ENCODE data around the gene OR10H4. TPM values are rescaled to one million over a fixed set of nuclear protein-coding genes. Genes with fewer than 3 reads are reported as not detected.

The OR10H4 gene
- total and polyA plus RNA-seq, 2 of the 13 experiments (the other 11 are each of a cell fraction or from before 2014, with no cell fraction given) = not detected

DNA sequence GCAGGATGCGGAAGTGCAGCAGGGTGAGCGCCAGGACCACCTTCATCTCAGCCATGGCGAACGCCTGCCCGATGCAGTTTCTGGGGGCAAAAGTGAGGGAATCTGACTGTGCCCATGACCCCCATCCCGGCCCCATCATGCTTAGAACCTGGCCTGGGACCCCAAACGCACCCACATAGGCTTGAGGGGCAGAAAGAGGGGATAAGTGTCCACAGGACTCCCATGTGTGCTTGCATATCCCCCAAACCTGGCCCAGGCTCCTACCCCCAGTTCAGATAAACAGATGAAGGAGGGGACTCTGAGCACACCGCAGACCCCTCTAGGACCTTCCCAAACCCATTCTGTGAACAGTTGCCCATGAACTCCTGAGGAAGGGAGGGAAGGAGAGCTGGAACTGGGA, 35.0 kb upstream of the OR10H4 start (continued):
- TF ChIP-seq ZBTB1 (CRISPR knock-in tag; IDR thresholded peaks at IDR 0.05; ENCODE audit: borderline replicate concordance) = no peak
- TF ChIP-seq, protein P1, sequence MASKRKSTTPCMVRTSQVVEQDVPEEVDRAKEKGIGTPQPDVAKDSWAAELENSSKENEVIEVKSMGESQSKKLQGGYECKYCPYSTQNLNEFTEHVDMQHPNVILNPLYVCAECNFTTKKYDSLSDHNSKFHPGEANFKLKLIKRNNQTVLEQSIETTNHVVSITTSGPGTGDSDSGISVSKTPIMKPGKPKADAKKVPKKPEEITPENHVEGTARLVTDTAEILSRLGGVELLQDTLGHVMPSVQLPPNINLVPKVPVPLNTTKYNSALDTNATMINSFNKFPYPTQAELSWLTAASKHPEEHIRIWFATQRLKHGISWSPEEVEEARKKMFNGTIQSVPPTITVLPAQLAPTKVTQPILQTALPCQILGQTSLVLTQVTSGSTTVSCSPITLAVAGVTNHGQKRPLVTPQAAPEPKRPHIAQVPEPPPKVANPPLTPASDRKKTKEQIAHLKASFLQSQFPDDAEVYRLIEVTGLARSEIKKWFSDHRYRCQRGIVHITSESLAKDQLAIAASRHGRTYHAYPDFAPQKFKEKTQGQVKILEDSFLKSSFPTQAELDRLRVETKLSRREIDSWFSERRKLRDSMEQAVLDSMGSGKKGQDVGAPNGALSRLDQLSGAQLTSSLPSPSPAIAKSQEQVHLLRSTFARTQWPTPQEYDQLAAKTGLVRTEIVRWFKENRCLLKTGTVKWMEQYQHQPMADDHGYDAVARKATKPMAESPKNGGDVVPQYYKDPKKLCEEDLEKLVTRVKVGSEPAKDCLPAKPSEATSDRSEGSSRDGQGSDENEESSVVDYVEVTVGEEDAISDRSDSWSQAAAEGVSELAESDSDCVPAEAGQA (IDR thresholded peaks at IDR 0.05; ENCODE audit: low read depth) = no peak
- TF ChIP-seq, protein P1 (CRISPR knock-in tag; IDR thresholded peaks at IDR 0.05; ENCODE audit: borderline replicate concordance) = no peak

DNA sequence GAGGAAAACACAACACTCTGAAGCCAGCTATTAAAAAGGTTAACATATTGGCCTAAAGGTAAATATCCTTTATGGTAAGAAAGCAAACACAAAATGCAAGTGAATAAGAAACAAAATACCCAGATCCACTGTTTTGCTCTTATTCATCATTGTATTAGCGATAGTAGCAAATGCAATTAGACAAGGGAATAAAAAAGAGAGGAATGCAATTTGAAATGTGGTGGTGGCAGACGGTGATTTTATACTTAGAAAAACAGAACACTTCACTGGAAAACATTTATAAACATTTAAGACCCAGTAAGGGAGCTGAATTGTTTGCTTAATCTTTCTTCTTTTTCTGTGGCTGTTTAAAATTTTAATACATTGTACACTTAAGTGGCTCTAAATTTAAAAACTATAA, 33.7 kb upstream of the OR10H4 start:
- Histone ChIP-seq H3K79me2 (ENCODE audit: insufficient read depth, low read length) (no peaks in the 10 kb centered on the region), H2AFZ (ENCODE audit: low read length) (no peak overlapping the region), H3K9me3 (ENCODE audit: low read length) (peaks cover 14% of the 10 kb centered on the region; the same call in 1 of the 2 replicates), H3K27ac (ENCODE audit: extremely low read length, insufficient read depth, low read length) (no peak overlapping the region), H3K36me3 (replicated peaks in 1 of 2; ENCODE audit: control insufficient read depth in 1 of 2, insufficient read depth in 2 of 2, low read length in 2 of 2) (peaks cover 6 to 30% of the 10 kb centered on the region in 2 experiments; a peak in 4 of 5 replicates), H3K27me3 (ENCODE audit: control insufficient read depth in 1 of 2, insufficient read depth in 2 of 2, low read length in 2 of 2) (no peaks in the 10 kb centered on the region), H3K4me3 (replicated peaks in 1 of 3; ENCODE audit: insufficient read depth in 1 of 3, low read depth in 2 of 3, low read length in 3 of 3) (no peak overlapping the region), H3K9ac (ENCODE audit: insufficient read depth, low read depth, low read length) (no peak overlapping the region), H3K4me1 (ENCODE audit: insufficient read depth, low read length) (no peaks in the 10 kb centered on the region), H3K4me2 (ENCODE audit: low read depth, low read length) (no peak overlapping the region), H4K20me1 (ENCODE audit: insufficient read depth, low read length) (no peaks in the 10 kb centered on the region)
- in situ Hi-C loops (cut with HindIII; ENCODE audit: extremely low pct_ligation_motif_present, low pct_unique_long_range_greater_than_20kb) (no loop called here), intact Hi-C loops (cut with micrococcal nuclease; ENCODE audit: unreplicated experiment) (no loop called here)
- TF ChIP-seq, protein P2, sequence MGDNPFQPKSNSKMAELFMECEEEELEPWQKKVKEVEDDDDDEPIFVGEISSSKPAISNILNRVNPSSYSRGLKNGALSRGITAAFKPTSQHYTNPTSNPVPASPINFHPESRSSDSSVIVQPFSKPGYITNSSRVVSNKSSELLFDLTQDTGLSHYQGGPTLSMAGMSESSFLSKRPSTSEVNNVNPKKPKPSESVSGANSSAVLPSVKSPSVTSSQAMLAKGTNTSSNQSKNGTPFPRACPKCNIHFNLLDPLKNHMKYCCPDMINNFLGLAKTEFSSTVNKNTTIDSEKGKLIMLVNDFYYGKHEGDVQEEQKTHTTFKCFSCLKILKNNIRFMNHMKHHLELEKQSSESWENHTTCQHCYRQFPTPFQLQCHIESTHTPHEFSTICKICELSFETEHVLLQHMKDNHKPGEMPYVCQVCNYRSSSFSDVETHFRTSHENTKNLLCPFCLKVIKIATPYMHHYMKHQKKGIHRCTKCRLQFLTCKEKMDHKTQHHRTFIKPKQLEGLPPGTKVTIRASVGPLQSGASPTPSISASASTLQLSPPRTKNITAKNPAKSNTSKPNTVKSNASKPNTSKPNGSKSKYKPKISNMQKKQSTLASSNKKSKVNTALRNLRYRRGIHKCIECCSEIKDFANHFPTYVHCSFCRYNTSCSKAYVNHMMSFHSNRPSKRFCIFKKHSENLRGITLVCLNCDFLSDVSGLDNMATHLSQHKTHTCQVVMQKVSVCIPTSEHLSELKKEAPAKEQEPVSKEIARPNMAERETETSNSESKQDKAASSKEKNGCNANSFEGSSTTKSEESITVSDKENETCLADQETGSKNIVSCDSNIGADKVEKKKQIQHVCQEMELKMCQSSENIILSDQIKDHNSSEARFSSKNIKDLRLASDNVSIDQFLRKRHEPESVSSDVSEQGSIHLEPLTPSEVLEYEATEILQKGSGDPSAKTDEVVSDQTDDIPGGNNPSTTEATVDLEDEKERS (CRISPR knock-in tag; IDR thresholded peaks at IDR 0.05) = peak; percentile 89
- TF ChIP-seq HOXA3 (CRISPR knock-in tag; IDR thresholded peaks at IDR 0.05) (no peak), SNAPC2 (CRISPR knock-in tag; IDR thresholded peaks at IDR 0.05) (no peak), ZNF331 (CRISPR knock-in tag; IDR thresholded peaks at IDR 0.05) (no peak)
- BruUV-seq (replicated peaks) = no TSS peak
- no peak for DNase-seq (ENCODE audit: low spot score)
- CTCF ChIA-PET (ENCODE audit: low intra/inter-chr PET ratio, low total read pairs) = no interaction called here
- FAIRE-seq = no peak
- POLR2A ChIA-PET = no interaction called here
- no peak for ATAC-seq
- 98% methylated on average over 2 of the region's 2 CpGs for WGBS (ENCODE audit: low lambda C conversion rate)

Measured in HepG2 (cell line).